CD1c-positive myeloid dendritic cell (primary cell): ENCODE measurements around the gene CEP95.

Experiments
- DNase-seq: peaks from one replicate; pipeline ENCODE4 v3.0.0-alpha.2; 2016; ENCODE audit errors: extremely low spot score

CEP95 gene

GRCh38 chr17:64515829-64516228, 9.1 kb downstream of the CEP95 start:
- DNase-seq = no peak

GRCh38 chr17:64519601-64520000, 12.8 kb downstream of the CEP95 start:
- no peak for DNase-seq

GRCh38 chr17:64520359-64520758, 13.6 kb downstream of the CEP95 start:
- no peak for DNase-seq

- no peak for DNase-seq
These were observed 21.1 kb downstream of the CEP95 start for GRCh38 chr17:64527914-64528313.

- DNase-seq = no peak
These were observed 22.4 kb downstream of the CEP95 start for GRCh38 chr17:64529221-64529620.

- no peak for DNase-seq
These were observed 25.2 kb downstream of the CEP95 start for GRCh38 chr17:64531955-64532371.

- DNase-seq = no peak
These were observed 25.6 kb downstream of the CEP95 start for GRCh38 chr17:64532409-64532808.

GRCh38 chr17:64533784-64534183, 27.0 kb downstream of the CEP95 start:
- no peak for DNase-seq

GRCh38 chr17:64534187-64534586, 27.4 kb downstream of the CEP95 start:
- no peak for DNase-seq

GRCh38 chr17:64535357-64535756, 28.6 kb downstream of the CEP95 start:
- no peak for DNase-seq

GRCh38 chr17:64536913-64537312, 30.1 kb downstream of the CEP95 start:
- DNase-seq = no peak

GRCh38 chr17:64537488-64537887, 30.7 kb downstream of the CEP95 start:
- no peak for DNase-seq

GRCh38 chr17:64538508-64539130, 31.8 kb downstream of the CEP95 start:
- no peak for DNase-seq

GRCh38 chr17:64540118-64540776, 33.5 kb downstream of the CEP95 start:
- DNase-seq = no peak

- no peak for DNase-seq
These were observed 38.0 kb downstream of the CEP95 start for GRCh38 chr17:64544742-64545141.

- no peak for DNase-seq
These were observed 39.9 kb downstream of the CEP95 start for GRCh38 chr17:64546716-64547115.

GRCh38 chr17:64547319-64547718, 40.5 kb downstream of the CEP95 start:
- no peak for DNase-seq

GRCh38 chr17:64551461-64551860, 44.7 kb downstream of the CEP95 start:
- no peak for DNase-seq

- DNase-seq = no peak
These were observed 47.4 kb downstream of the CEP95 start for GRCh38 chr17:64554028-64554637.

- no peak for DNase-seq
These were observed 48.5 kb downstream of the CEP95 start for GRCh38 chr17:64555281-64555680.

GRCh38 chr17:64564098-64564497, 57.3 kb downstream of the CEP95 start:
- no peak for DNase-seq

- DNase-seq = no peak
These were observed 58.8 kb downstream of the CEP95 start for GRCh38 chr17:64565563-64565962.

- DNase-seq = no peak
These were observed 65.0 kb downstream of the CEP95 start for GRCh38 chr17:64571746-64572145.
